ENCODE results near the gene ACYP2. TPM values are rescaled to one million over a fixed set of nuclear protein-coding genes. Genes with fewer than 3 reads are reported as not detected.

ACYP2 gene
- polyA plus RNA-seq: 749 and 754 TPM in 2 replicates

GRCh38 chr2:54115284-54116137 is at the start of gene ACYP2:
Gene ACYP2, plus strand, starts transcription at chr2:54115615.

GRCh38 chr2:54256091-54256694 is 140.8 kb downstream of the ACYP2 start, which contains the start of gene TSPYL6:
Gene TSPYL6, minus strand, starts transcription at chr2:54256229. Its CDS starts 78 bp downstream, at chr2:54256151.

Other genes starting within 250 kb of the ACYP2 start
- 9.7 and 11.4 TPM in 2 replicates for gene PSME4, start 144.6 kb upstream of the ACYP2 start, polyA plus RNA-seq
- gene TSPYL6, start 140.6 kb downstream of the ACYP2 start, polyA plus RNA-seq: not detected in 2 replicates